Right lobe of liver (tissue), 6 donors: ENCODE results near the gene ZNF304. TPM values are rescaled to one million over a fixed set of nuclear protein-coding genes. Genes with fewer than 3 reads are reported as not detected.

Source experiments
- ATAC-seq, 4 donors: fragments of 200-7000 bp; cut with Tn5 transposase; one replicate each; pipeline ENCODE4 v1.9.1; 2020; ENCODE audit warnings: mild to moderate bottlenecking in 4 of 4, moderate library complexity in 4 of 4
- DNase-seq, 3 donors: peaks; one replicate each; pipeline ENCODE4 v3.0.0-alpha.2; 2020
- H3K27ac ChIP-seq, 3 donors: fragments of 200-600 bp; one replicate each; pipeline ENCODE4 v1.8.0; 2022
- H3K27me3 ChIP-seq, 2 donors: fragments of 200-600 bp; one replicate each; pipeline ENCODE4 v1.8.0; 2022
- H3K36me3 ChIP-seq, 4 donors: fragments of 200-600 bp; sonication (generic) in 1 of 4; one replicate each; pipeline versions ENCODE4 v1.5.1 to v1.8.0; 2017 to 2022; ENCODE audit warnings: control low read depth in 1 of 4
- H3K4me1 ChIP-seq, 4 donors: fragments of 200-600 bp; sonication (generic) in 1 of 4; one replicate each; pipeline versions ENCODE4 v1.5.1 to v1.8.0; 2017 to 2022; ENCODE audit warnings: control low read depth in 1 of 4
- H3K4me3 ChIP-seq, 3 donors: fragments of 200-600 bp; one replicate each; pipeline ENCODE4 v1.8.0; 2022
- H3K9me3 ChIP-seq, 4 donors: fragments of 200-600 bp; sonication (generic) in 1 of 4; one replicate each; pipeline versions ENCODE4 v1.5.1 to v1.8.0; 2017 to 2022; ENCODE audit warnings: control low read depth in 1 of 4
- POLR2A ChIP-seq: fragments of 450-650 bp; IDR thresholded peaks from one replicate; pipeline ENCODE4 v1.6.1; 2017; ENCODE audit warnings: antibody characterized with exemption, mild to moderate bottlenecking
- WGBS: methylation state at CpG from one replicate; pipeline ENCODE4 v1.1.6; 2018; ENCODE audit warnings: low coverage, low lambda C conversion rate; ENCODE audit not compliant: insufficient coverage; ENCODE audit errors: missing lambda C conversion rate; 5-methylcytosine and 5-hydroxymethylcytosine counted together
- intact Hi-C, 2 donors: fragments of 100-400 bp; cut with DNase I; formaldehyde crosslinking; loops; one replicate each; pipeline versions ENCODE4 v1.11.2 to v1.14.1; 2022
- total RNA-seq, 6 experiments: library from RNA; depleted of rRNA in 2 of 6; stranded (reverse); fragments of >200 nt in 2 of 6; fragmentation: NEBNext Ultra II Directional in 3 of 6; extraction: Animal tissue kit (Norgen Biotek cat#: 25700) in 3 of 6; gene quantifications; one replicate each; pipeline versions ENCODE4 v1.1.0 to v1.2.4, GENCODE V29; 2016 to 2023
- TF ChIP-seq, protein P1 (sequence below), 4 donors: fragments of 200-600 bp in 3 of 4; fragments of 450-650 bp in 1 of 4; IDR thresholded peaks; one replicate each; pipeline versions ENCODE4 v1.5.1 to v1.8.0; 2016 to 2022; ENCODE audit warnings: antibody characterized with exemption in 4 of 4, mild to moderate bottlenecking in 2 of 4
- donor health status: DM: no; HTN: yes; CAD: no.
- donor health status: DM: no; HTN: no; CAD: no.
- donor health status: DM: no; HTN: no; CAD: no.
- donor health status: DM: no; HTN: yes; CAD: no.
- donor health status: DM: no; HTN: yes; CAD: no.

Gene ZNF304
- total RNA-seq, 6 experiments from 2014 or later, result 1.5 to 2.8 (median 2.1) TPM

DNA sequence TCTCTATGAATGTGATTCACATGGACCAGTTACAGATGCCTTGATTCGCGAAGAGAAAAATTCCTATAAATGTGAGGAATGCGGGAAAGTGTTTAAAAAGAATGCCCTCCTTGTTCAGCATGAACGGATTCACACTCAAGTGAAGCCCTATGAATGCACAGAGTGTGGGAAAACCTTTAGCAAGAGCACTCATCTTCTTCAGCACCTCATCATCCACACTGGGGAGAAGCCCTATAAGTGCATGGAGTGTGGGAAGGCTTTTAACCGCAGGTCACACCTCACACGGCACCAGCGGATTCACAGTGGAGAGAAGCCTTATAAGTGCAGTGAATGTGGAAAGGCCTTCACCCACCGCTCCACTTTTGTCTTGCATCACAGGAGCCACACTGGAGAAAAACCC lies 23.1 kb upstream of the ZNF304 start:
- no peak overlapping the region for H3K4me3 ChIP-seq
- DNase-seq (no peak), ATAC-seq (no peak)
- intact Hi-C loops, result no loop called here
- no peak overlapping the region for H3K27ac ChIP-seq
- WGBS, result 94% methylated on average over 5 of the region's 8 CpGs
- TF ChIP-seq, protein P1, sequence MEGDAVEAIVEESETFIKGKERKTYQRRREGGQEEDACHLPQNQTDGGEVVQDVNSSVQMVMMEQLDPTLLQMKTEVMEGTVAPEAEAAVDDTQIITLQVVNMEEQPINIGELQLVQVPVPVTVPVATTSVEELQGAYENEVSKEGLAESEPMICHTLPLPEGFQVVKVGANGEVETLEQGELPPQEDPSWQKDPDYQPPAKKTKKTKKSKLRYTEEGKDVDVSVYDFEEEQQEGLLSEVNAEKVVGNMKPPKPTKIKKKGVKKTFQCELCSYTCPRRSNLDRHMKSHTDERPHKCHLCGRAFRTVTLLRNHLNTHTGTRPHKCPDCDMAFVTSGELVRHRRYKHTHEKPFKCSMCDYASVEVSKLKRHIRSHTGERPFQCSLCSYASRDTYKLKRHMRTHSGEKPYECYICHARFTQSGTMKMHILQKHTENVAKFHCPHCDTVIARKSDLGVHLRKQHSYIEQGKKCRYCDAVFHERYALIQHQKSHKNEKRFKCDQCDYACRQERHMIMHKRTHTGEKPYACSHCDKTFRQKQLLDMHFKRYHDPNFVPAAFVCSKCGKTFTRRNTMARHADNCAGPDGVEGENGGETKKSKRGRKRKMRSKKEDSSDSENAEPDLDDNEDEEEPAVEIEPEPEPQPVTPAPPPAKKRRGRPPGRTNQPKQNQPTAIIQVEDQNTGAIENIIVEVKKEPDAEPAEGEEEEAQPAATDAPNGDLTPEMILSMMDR (IDR thresholded peaks at IDR 0.05), result no peak
- no peak for TF ChIP-seq POLR2A
- peaks cover 0 to 10% (median 0%) of the 10 kb centered on the region in 4 donors for H3K9me3 ChIP-seq
- no peaks in the 10 kb centered on the region for H3K27me3 ChIP-seq
- H3K4me1 ChIP-seq, result no peaks in the 10 kb centered on the region
- H3K36me3 ChIP-seq, result peaks cover 0 to 56% (median 32%) of the 10 kb centered on the region in 4 donors

DNA sequence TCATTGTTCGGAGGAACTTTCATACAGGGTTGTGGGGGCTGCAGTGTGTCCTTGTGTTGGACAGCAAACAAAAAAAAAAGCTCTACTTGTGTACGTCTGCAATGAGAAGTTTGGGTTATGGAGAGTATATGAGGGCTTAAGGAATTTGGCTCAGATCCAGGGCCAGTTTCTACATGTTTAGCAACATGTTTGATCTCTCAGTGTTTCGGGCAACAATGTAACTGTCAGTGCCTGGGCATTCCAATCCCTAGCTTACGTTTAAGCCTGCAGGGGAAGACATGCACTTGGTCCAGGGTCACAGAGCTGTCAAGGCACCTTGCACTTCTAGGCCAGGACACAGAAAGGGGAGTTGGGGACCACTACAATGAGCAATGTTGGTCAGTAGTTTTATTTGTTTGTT lies 16.9 kb upstream of the ZNF304 start:
- DNase-seq, result no peak
- H3K27ac ChIP-seq, result no peak overlapping the region
- peaks cover 0 to 6% (median 0%) of the 10 kb centered on the region in 4 donors for H3K9me3 ChIP-seq
- no peaks in the 10 kb centered on the region for H3K4me1 ChIP-seq
- ATAC-seq, result no peak
- H3K4me3 ChIP-seq, result no peak overlapping the region
- no peaks in the 10 kb centered on the region for H3K36me3 ChIP-seq
- H3K27me3 ChIP-seq, result no peaks in the 10 kb centered on the region
- intact Hi-C loops, result no loop called here
- TF ChIP-seq, protein P1 (IDR thresholded peaks at IDR 0.05), result no peak
- TF ChIP-seq POLR2A, result no peak
- WGBS, result 84% methylated on average over 4 of the region's 4 CpGs

DNA sequence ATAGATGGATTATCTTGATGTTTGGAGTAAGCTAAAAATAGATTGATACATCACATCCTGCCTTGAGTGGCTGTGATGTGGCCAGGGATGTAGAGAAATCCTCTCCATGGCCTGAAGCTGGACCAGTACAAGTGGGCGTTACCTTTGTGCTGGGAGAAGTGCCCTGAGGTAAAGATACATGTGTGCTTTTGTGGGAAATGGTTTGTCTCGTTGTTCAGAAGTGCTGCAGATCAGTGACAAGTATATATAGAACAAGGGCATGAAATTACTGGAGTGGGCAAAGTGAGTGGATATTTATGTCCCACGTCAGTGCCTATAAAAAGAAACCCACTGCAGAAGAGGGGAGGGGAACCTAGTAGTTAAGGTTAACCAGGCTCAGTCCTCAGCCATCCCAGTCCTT lies 12.2 kb upstream of the ZNF304 start:
- Histone ChIP-seq H3K36me3 (no peaks in the 10 kb centered on the region), H3K4me3 (no peak overlapping the region), H3K4me1 (no peaks in the 10 kb centered on the region), H3K27ac (no peak overlapping the region), H3K27me3 (no peaks in the 10 kb centered on the region), H3K9me3 (no peaks in the 10 kb centered on the region)
- TF ChIP-seq, protein P1 (IDR thresholded peaks at IDR 0.05), result no peak
- no peak for TF ChIP-seq POLR2A
- 57% methylated on average over 3 of the region's 3 CpGs for WGBS
- DNase-seq (no peak), ATAC-seq (no peak)
- intact Hi-C loops, result no loop called here

DNA sequence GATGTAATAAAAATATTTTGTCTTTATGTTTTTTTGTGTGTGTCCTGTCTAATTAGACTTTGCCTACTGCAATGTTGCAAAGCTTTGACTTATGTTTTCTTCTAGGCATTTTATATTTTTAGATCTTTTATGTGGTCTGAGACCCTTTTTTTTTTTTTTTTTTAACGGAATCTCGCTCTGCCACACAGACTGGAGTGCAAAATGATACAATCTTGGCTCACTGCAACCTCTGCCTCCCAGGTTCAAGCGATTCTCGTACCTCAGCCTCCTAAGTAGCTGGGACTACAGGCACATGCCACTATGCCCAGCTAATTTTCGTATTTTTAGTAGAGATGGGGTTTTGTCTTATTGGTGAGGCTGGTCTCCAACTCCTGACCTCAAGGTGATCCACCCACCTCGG lies 8.5 kb upstream of the ZNF304 start:
- Histone ChIP-seq H3K9me3 (no peaks in the 10 kb centered on the region), H3K27ac (no peak overlapping the region), H3K36me3 (no peaks in the 10 kb centered on the region), H3K4me1 (no peaks in the 10 kb centered on the region), H3K4me3 (no peak overlapping the region), H3K27me3 (no peaks in the 10 kb centered on the region)
- WGBS, result 52% methylated on average over 6 of the region's 6 CpGs
- DNase-seq (no peak), ATAC-seq (no peak)
- intact Hi-C loops, result no loop called here
- TF ChIP-seq, protein P1 (IDR thresholded peaks at IDR 0.05), result no peak
- no peak for TF ChIP-seq POLR2A

DNA sequence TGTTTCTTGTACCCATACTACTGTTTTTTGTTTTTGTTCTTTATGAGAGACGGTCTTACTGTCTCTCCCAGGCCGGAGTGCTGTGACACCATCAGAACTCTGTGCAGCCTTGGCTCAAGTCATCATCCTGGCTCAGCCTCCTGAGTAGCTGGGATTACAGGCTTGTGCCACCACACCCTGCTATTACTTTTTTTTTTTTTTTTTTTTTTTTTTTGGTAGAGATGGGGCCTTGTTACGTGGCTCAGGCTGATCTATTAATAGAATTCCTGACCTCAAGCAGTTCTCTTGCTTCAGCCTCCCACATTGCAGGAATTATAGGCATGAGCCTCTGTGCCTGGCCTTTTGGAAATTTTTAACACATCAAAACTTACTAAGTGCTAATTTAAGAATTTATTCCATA lies 2.9 kb upstream of the ZNF304 start:
- Histone ChIP-seq H3K27me3 (no peaks in the 10 kb centered on the region), H3K27ac (no peak overlapping the region), H3K36me3 (no peaks in the 10 kb centered on the region), H3K4me1 (peaks cover 0 to 8% (median 3%) of the 10 kb centered on the region in 4 donors), H3K4me3 (no peak overlapping the region), H3K9me3 (no peaks in the 10 kb centered on the region)
- DNase-seq (no peak), ATAC-seq (no peak)
- TF ChIP-seq, protein P1 (IDR thresholded peaks at IDR 0.05), result no peak
- no peak for TF ChIP-seq POLR2A
- intact Hi-C loops, result no loop called here
- 72% methylated on average over 3 of the region's 3 CpGs for WGBS
